NCI-H526 treated with DMSO at 0.1 percent for 48 hours (cell line): ENCODE data around the gene CDH20.
"Not testable (repeated sequence)": the region's sequence is repeated elsewhere in the genome, so short reads cannot be mapped to it uniquely, and the experiment has no call there.

Experiments used
- DNase-seq: peaks from one replicate; lab custom pipeline; 2025; lab: John Stamatoyannopoulos, UW

Gene CDH20

DNA sequence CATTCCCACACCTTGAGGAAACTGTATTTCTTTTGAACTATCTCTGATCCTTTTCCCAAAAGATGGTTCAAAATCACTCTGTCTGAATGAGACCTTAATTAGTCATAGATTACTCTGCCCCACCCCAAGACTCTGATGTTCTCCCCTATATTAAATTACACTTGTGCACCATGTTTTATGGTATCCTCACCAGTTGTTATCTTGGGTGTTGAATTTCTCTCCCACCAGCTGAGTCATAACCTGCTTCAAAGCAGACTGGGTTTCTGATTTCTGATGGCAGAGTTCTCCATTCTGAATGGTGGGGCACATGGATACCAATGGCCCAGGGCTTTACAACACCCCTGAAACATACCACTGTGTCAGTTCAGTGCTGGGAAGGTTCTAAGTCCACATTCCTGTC lies 15.0 kb downstream of the CDH20 start:
- DNase-seq: no peak

DNA sequence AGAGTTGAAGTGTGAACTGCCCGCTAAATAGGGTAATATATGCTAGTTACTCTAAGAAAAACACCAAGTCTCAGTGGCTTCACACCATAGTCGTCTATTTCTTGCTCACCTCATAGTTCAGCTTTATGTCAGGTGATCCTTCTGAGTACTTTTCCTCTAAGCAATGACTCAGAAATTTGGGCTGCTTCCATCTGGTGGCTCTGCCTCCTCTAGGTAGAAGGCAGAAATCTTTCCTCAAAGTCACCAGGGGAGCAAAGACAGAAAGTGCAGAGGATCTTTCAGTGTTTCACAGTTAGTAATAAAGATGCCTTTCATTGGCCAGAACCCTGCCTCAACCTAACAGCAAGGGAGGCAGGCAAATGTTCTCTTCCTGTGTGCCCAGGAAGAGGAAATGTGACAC lies 17.3 kb downstream of the CDH20 start:
- no peak for DNase-seq

DNA sequence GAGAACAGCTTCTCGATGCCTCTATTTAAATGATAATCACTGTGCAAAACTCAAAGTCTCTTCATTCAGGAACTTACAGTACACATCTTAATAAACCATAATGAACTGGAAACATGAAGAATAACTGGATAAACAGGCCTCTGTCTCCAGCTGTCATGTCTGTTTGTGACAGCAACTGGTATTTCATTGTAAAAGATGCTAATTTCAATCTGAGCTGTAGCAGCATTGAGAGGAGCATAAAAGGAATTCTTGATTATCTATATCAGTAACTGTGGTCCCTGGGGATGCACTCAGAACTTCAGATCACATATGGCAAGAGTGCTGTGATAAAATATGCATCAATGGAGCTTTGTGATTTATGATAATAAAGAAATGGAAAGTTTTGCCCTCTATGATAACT lies 18.8 kb downstream of the CDH20 start:
- no peak for DNase-seq

DNA sequence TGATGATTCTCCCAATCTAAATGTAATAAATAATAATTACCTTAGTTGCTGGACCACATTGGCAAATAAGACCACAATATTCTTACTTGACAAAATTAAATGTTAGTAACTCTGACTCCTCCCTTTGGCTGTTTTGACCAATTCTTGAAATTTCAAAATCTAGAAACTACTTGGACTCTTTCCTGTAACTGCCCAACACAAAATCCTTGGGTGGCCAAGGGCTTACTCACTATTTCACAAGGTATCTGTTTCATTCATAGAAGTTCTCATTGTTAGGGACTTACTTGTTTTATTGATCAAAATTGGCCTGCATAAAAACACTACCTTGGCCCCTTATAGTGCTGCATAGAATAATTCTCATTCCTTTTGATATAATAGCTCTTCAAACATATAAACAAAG lies 19.4 kb downstream of the CDH20 start:
- DNase-seq: no peak

DNA sequence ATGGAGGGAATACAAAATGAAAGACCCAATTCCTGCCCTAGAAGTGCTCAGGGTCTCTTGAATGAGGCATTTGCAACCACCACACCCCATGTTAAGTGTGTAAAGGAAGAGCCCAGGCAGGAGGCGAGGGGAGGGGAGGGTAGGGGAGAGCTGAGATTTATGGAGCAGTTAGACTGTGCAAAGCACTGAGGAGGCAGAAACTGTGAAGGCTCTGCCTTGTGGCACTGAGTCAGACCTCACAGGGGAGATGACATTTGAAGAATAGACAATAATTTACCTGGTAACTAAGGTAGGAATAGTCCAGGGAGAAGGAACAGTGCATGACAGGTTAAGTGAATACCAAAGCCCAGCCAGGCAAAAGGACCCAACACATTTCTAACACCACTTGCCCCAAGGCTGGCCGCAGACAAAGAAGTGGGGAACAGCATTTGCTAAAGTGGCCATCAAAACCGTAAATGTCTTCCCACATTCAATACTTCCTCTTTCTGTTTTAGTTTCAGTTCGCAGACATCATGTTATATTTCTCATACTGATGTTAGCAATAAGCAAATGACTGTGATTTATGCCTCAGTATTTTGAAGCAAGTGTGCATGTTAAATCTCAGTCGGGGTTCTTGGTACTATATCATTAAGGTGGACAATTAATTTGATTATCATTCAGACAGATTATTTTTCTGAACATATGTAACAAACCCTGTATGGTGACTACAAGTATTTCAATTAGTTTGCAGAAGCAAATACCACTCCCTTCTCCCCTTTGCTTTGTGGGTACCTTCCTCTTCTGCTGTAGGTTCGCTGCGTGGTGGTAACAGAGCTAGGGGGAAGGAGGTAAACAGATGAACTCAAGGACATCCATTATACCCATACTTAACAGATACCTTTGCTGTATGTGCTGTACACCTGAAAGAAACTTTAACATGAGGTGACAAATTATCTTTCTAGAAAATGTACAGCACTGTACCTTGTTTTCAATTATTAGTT lies 27.5 kb downstream of the CDH20 start:
- no peak for DNase-seq

DNA sequence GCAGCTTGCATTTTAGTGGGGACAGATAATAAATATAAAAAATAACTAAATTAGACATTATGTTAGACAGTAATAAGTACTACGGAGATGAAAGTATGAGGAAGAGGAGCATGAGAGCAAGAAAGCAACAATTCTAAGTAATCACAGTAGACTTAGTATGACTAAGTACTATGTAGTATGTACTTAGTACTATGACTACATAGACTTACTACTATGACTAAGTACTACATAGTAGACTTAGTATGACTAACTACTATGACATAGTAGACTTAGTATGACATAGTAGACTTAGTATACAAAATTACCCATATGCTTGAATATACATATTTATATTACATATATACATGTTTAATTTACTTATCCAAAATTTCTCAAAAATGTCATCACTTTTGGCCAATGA lies 29.3 kb downstream of the CDH20 start:
- DNase-seq: no peak

DNA sequence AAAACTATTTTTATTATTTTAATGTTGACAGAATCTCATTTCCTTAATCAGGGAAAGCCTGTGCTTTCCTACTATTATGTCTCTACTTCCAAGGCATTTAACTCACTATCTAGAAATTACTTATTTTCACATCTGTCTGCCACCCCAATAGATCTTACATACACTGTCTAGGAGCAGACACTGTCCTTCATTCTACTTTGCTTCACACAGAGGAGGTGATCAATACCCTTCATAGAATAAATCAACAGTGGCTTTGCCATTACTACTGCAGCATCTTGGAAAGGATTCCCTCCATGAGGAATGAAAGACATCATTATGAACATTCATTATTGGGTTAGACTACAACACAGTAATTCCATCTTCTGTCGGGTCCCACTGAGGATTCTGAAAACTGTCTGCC lies 31.7 kb downstream of the CDH20 start:
- DNase-seq: no peak

DNA sequence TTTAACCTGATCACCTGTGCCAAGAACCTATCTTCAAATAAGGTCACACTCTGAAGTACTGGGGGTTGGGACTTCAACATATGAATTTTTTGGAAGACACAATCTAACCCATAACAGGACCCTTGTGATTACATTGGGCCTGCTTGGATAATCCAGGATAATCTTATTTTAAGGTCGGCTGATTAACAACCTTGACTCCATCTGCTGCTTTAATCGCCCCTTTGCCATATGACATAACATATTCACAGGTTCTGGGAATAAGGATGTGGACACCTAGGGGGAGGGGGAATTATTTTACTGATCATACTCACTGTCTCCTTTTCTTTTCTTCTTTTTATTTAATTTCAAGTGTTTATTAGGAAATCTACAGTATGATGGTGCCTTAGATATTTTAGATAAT lies 34.8 kb downstream of the CDH20 start:
- DNase-seq: no peak

DNA sequence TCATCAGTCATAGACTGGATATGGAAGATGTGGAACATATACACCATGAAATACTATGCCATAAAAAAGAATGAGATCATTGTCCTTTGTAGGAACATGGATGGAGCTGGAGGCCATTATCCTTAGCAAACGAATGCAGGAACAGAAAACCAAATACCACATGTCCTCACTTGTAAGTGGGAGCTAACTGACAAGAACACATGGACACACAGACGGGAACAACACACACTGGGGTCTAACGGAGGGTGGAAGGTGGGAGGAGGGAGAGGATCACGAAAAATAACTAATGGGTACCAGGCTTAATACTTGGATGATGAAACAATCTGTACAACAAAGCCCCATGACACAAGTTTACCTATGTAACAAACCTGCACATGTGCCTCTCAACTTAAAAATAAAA lies 36.4 kb downstream of the CDH20 start:
- DNase-seq: not testable (repeated sequence)

DNA sequence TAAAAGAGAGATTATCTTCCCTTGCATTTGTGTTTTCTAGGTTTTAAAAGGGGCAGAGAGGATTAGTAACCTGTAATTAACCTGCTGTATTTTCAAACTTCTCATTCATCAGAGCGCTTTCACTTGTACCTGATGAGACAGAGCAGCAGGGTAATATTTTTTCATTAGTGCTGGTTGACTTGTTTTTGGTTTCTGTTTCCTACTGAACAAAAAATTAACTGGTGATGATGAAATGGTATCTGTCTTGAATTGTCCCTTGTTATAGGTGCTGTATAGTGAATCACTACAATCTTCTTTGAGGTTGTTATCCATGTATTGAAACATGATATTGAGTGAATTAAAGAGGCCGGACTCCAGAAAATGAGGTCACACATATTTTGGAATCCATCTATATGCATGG lies 37.9 kb downstream of the CDH20 start:
- no peak for DNase-seq

DNA sequence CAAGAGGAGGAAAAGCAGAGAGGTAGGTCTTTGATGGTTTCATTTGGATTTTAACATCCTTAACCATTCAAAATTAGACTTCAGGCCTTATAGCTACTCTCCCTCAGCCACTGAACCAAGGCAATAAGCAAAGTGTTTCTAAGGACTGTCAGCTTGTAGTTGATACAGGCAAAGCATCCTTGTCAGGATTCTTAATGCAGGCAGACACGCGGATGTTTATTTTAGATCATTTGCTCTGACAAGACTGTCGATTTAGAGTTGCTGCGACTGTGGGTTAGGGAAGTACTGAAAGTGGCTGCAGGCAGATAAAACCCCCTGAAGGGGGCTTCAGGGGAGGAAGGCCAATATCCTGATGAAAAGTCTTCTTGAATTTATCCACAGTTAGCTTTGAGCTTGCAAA lies 46.6 kb downstream of the CDH20 start:
- no peak for DNase-seq

DNA sequence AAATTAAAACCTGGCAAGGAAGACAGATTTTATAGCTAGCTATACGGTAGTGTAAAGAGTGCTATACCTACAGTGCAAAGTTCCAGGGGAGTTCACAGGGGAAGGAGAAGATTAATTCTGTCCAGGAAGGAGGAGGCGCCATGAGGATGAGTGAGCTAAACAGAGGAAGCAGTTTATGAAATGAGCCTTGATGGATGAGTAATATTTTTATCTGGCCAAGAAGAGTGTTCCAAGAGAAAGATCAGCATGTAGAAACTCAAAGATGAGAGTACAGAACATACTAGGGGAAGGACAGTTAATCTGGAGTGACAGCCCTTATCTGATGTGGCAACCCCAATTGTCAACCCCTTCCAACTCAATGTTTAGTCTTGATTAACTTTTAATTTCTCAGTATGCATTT lies 54.8 kb downstream of the CDH20 start:
- no peak for DNase-seq

DNA sequence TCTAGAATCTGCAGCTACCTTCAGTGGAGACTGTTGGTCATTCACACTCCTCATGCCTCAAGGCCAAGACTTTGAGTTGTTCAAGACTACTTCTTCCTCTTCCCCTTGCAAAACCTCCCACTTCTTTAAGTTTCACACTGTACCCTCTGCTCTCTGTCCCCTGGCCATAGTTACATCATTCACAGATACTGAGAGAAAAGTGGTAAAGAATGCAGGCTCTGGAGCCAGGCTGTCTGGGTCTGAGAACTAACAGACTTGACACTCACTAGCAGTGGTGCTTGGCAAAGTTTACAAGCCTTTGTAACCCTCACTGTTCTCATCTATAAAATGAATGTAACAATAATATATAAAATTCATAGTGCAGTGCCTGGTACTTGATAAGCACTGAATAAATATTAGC lies 61.8 kb downstream of the CDH20 start:
- DNase-seq: no peak

DNA sequence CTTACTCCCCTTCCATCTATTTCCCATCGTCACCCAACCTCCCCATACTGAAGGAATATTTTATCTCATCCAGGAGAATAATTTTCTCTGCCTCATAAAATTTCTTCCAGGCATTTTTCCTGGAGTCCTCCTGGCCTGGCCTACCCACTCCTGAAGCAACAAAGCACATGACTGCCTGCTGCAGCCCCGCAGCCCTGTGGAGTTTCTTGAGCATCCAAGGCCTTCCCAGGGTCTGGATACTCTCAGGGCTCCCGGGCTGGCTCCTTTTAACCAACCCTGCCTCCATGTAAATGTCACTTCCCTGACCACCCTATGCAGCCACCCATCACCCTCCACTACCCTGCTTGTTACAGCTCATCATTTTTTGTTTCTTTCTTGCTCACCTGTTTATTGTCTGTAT lies 64.0 kb downstream of the CDH20 start:
- no peak for DNase-seq

DNA sequence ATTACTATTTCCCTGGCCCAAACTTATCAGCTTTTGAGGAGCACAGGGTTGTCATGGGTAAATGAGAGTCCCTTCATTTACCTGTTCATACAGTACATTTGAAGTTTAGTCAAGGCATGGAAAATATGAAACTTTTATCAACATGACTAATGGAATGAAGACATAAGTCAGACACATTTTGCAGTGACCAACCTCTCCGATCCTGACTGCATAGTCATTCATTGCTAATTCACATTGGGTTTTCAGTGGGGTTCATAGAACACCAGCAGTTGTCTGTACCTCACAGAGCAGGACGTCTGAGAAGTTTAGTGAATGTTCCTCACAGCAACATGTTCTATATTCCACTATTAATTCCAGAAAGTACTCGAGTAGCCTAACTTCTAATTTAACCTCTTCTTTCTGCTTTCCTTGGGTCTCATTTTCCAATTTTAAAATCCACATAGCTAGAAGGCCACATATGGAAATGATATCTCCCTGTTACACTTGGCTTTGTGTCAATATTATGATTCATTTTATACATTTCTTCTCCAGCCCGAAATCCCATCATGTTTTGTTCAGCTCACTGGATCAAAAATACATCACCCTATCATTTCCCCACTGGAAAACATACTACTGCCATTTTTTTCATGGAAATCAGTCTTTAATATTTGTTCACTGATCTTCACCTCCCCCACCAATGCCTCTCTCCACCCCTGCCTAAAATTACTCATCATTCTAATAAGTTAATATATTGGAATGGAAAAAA lies 65.9 kb downstream of the CDH20 start:
- no peak for DNase-seq

DNA sequence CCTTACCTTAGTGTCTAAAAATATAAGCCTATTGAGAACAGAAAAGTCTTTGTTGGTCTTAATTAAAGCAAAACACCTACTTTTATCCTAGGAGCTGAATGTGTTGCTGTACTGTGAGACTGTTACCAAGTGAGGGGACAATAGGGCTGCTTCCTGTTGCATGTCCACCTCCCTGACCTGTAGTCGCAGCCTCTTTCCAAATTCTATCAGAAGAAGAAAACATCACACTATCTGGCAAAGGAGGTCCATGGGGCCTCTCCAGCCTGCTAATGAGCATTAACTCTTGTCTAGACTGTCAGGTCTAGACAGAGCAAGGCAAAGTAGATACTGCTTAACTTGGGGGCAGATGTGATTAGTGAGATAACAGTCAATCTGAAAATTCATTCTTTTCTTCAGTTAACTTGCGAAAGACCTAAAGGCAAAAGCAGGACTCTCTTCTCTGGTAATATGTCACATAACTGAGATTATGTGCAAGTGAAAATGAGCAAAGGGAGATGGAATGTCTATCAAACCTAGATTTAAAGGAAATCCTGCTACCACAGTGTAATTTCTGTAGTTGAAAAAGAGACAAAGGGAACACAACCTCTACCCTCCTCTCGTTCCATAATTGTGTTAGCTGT lies 66.9 kb downstream of the CDH20 start:
- no peak for DNase-seq

DNA sequence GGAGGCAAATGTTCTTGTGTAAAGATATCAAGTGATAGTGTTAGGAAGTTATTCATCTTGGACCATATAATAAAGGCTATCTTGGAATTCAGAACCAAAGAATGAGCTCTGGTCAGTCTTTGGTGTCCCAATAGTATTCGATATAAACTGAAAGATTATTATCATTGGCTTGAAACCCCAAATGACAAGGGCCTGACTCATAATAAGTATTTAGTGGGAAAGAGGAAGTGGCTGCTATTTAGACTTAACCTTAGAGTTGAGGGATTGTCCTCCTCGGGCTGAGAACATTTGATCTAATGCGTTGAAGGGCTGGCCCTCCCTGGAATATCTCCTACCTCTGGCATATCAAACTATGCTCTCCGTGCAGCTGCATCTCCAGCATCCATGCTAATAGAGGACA lies 67.5 kb downstream of the CDH20 start:
- DNase-seq: no peak

DNA sequence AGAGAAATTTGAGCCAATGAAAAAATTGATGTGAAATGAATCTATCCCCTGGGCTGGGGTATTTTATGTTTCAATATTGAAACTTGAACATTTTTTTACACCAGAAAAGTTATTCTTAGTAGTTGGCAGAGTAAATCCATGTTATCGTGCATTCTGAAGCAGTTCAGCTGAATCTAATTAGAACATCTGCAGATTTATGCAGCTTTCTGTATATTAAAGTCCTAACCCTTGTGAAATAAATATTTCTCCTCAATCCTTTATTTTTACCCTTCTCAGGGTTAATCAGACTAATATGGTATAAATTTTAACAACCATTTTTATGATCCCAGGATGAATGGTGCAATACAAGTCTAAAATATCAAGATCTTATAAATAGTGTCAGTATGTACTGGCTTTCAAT lies 69.5 kb downstream of the CDH20 start:
- DNase-seq: no peak

DNA sequence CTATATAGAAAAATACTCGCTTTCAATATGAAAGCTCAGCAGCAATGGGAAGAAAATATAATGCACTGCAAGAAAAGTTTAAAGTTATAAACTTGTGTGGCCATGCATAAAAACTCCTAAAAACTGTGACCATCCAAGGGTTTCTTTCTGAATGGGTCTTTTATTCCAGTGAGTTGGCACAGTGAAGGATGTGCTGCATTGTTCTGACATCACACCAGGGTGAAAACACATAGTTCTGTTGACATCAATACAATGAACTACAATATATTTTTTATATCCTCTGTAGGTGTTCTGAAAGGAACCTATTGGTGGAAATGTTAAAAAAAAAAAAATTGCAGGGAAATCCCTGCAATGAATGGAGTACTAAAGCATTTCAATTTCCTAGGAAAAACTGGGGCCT lies 80.2 kb downstream of the CDH20 start:
- no peak for DNase-seq

DNA sequence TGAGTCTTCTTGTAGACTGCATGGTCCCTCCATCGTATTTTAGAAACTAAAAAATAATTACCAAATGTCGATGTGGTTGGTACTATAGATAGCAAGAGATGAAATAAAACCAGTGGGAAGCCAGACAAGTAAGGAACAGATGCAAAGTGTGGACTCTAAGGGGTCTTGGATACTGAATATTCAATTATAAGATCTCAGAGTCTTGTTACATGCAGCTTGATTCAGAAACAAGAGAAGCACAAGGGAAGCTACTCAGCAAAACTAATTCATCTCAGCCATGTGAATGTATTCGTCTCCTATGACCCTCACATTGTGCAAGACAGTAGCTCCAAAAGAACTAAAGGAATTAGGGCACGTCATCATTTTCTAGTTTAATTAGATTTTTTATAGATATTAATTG lies 80.9 kb downstream of the CDH20 start:
- no peak for DNase-seq

DNA sequence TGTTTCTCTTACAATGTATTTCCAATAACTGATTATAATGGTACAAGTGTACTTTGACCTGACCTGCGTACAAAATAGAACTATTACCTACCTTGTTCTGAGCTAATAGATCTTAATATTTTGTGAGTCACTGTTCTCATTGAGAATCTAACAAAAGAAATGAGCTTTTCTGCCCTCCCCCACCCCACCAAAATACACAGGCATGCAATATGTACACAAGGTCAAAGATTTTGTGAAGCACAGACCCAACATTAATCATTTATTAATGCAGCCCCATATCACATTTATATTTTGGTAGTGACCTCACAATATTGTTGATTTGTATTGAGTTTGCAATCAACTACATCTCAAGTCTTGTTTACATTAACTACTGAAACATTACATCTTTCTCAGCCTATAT lies 86.5 kb downstream of the CDH20 start:
- DNase-seq: no peak

DNA sequence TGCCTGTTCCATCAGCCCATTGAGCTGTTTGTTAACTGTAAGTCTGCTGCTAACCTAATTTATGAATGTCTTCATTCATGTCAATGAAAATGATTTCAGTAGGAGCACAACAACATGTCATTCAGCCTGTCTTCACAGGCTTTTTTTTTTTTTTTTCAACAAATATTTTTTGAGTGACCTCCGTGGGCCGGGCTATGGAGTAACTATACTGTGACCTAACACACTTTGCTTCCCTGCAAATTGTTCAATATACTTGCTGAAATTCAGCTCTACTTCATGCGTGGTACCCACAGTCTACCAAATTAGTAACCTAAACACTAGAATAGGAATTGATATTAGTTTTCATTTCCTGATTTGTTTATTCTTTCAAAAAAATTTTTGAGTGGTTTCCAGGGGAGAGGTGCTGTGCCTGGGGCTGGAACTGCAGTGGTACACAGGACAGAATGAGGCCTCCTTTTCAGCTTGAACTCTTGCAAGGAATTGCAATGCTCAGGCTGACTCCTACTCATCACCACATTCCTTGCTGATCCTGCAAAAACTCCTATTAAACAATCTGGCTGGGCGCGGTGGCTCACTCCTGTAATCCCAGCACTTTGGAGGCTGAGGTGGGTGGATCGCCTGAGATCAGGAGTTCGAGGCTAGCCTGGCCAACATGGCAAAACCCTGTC lies 87.1 kb downstream of the CDH20 start:
- no peak for DNase-seq
